AG04450 (cell line): ENCODE measurements around the gene ZNF483. TPM values are rescaled to one million over a fixed set of nuclear protein-coding genes. Genes with fewer than 3 reads are reported as not detected.

ENCODE experiments used
- CTCF ChIA-PET: fragments of 300-600, 350-600 bp; formaldehyde crosslinking; extraction: SDS; loops from one replicate; lab custom pipeline; 2022; ENCODE audit warnings: antibody characterized with exemption, inconsistent platforms; lab: Charles Lee
- POLR2A ChIA-PET: fragments of 350-600 bp; formaldehyde crosslinking; extraction: SDS; loops from one replicate; lab custom pipeline; 2021; ENCODE audit warnings: antibody characterized with exemption, inconsistent platforms; lab: Yijun Ruan, JAX
- DNase-seq: peaks from one replicate; pipeline ENCODE4 v3.0.0-alpha.2; 2011; ENCODE audit warnings: low read depth, low spot score
- H3K27ac ChIP-seq: one replicate; pipeline ENCODE4 v1.5.1; 2012; ENCODE audit warnings: low read depth, low read length, control low read depth
- H3K27me3 ChIP-seq: one replicate; pipeline ENCODE4 v1.6.0; 2012; ENCODE audit warnings: low read length; ENCODE audit not compliant: control insufficient read depth, insufficient read depth
- H3K4me3 ChIP-seq: 2 replicates; pipeline ENCODE4 v1.5.1; 2011; ENCODE audit warnings: mild to moderate bottlenecking, low read depth, low read length, control low read depth
- H3K9me3 ChIP-seq: 2 replicates; pipeline ENCODE4 v1.5.1; 2012; ENCODE audit warnings: low read length; ENCODE audit not compliant: control insufficient read depth, insufficient read depth
- polyA plus RNA-seq: library from polyadenylated mRNA; depleted of rRNA; stranded (reverse); fragments of >200 nt; gene quantifications from 2 replicates; pipeline ENCODE4 v1.2.3, GENCODE V29; 2011
- TF ChIP-seq, protein P1 (sequence below): IDR thresholded peaks from 2 replicates; pipeline ENCODE4 v1.5.1; 2011; ENCODE audit warnings: low read depth, low read length, control low read depth, inconsistent platforms

ZNF483 gene
- polyA plus RNA-seq, 1 experiment = 1.5 TPM

DNA sequence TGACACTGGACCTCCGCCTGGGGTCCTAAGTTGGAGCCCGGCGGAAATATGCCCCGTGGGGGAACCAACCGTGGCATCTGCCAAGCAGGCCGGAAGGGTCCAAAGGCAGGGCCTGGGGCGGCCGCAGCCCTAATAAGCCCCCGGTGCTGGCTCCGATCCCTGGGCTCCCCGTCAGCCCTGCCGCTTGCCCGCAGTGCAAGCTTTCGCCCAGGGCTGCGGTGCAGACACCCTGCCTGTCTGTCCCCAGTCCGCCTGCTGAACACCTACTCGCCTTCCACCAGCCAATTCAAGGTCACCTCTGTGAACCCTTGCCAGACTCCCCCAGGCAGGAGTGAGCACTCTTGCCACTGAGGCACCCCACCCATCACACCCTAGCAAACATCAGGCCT, 75.0 kb downstream of the ZNF483 start:
- H3K27me3 ChIP-seq = no peaks in the 10 kb centered on the region
- H3K4me3 ChIP-seq = peak overlapping the region; percentile 73
- H3K9me3 ChIP-seq = no peaks in the 10 kb centered on the region
- no peak for DNase-seq
- POLR2A ChIA-PET = interaction anchor here (0.7 to 1.6 kb wide), 3 partner anchors 31 to 605 kb away, joined by 3 to 7 read pairs (median 3); partner anchors contain the start of gene DNAJC25
- H3K27ac ChIP-seq = peak overlapping the region; percentile 88
- TF ChIP-seq, protein P1, sequence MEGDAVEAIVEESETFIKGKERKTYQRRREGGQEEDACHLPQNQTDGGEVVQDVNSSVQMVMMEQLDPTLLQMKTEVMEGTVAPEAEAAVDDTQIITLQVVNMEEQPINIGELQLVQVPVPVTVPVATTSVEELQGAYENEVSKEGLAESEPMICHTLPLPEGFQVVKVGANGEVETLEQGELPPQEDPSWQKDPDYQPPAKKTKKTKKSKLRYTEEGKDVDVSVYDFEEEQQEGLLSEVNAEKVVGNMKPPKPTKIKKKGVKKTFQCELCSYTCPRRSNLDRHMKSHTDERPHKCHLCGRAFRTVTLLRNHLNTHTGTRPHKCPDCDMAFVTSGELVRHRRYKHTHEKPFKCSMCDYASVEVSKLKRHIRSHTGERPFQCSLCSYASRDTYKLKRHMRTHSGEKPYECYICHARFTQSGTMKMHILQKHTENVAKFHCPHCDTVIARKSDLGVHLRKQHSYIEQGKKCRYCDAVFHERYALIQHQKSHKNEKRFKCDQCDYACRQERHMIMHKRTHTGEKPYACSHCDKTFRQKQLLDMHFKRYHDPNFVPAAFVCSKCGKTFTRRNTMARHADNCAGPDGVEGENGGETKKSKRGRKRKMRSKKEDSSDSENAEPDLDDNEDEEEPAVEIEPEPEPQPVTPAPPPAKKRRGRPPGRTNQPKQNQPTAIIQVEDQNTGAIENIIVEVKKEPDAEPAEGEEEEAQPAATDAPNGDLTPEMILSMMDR = no peak
- CTCF ChIA-PET = interaction anchor here (1.3 kb wide), 1 partner anchor 22 kb away, joined by 3 read pairs; no protein-coding TSS in a partner anchor

DNA sequence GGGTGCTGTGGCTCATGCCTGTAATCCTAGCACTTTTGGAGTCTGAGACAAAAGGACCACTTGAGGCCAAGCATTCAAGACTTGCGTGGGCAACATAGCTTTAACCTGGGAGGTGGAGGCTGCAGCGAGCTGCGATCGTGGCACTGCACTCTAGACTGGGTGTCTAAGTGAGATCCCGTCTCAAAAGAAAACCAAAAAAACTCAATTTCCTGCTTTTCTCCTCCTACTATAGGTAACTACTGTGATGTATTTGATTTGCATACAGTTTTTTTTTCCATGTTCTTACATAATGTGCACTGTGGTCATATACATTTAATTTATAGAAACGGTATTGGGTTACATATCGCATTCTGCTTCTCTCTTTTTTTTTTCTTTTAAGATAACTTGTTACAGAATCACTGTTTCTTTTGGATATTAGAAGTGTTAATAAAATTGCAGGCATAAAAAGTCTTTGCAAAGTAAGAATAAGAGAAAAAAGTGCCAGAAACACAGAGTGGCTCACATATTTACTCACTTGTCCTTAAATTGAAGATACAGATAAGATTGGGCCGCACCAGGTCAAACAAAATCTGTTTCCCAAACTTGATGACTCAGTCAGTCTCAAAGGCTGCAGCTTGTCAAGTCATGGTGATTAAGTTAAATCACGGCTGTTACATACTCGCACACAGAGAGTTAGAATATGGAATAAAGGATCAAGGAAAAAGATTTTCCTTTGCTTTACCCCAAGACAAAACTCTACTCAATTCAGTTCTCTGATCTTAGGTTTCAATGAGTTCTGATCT, 76.4 kb downstream of the ZNF483 start:
- ChIA-PET POLR2A (no interaction called here), CTCF (no interaction called here)
- no peaks in the 10 kb centered on the region for H3K27me3 ChIP-seq
- no peaks in the 10 kb centered on the region for H3K9me3 ChIP-seq
- peak overlapping the region; percentile 31 for H3K27ac ChIP-seq
- H3K4me3 ChIP-seq = no peak overlapping the region
- TF ChIP-seq, protein P1 = no peak
- DNase-seq = no peak

DNA sequence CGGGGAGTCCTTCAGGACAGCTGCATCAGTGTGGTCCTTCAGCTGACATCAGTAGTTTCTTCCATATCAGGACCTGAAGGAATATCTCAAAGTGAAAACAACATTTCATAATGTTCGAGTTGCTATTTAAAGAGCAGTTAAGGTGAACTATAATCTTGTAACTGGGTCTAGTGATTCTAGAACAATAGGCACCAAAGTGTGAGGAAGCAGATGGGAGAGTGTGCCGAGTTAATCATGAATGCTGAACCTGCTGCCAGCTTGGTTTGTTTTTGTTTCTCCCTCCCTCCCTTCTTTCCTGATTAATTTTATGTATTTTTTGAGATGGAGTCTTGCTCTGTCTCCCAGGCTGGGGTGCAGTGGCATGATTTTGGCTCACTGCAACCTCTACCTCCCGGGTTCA, 78.1 kb downstream of the ZNF483 start:
- ChIA-PET CTCF (interaction anchor here (1.3 kb wide), 1 partner anchor 18 kb away, joined by 3 read pairs; no protein-coding TSS in a partner anchor), POLR2A (no interaction called here)
- DNase-seq = no peak
- Histone ChIP-seq H3K4me3 (no peak overlapping the region), H3K9me3 (no peaks in the 10 kb centered on the region), H3K27ac (no peak overlapping the region), H3K27me3 (no peaks in the 10 kb centered on the region)
- TF ChIP-seq, protein P1 = no peak

DNA sequence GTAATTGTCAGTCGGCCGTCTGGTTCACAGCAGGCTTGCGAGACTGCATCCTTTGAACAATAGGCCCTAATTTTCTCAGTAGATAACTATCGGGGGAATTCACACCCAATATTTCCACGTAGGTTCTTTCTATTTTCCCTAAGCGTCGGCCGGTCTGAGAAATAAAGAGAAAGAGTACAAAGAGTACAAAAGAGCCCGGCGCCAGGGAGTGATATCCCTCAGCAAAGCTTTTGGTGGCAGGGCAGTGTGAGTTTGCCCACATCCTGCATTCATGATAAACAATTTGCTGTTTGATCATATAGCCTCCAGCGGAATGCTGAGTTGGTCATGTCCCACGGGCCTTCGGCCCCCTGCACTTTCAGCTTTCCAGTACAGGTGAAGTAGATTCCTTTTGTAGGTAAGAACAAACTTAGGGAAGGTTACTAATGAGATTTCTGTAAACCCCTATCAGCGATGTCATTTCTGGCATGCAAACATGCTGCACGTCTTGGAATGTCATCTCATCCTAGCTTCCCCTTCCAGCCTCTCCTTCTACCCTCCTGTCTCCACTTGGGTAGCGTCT, 79.2 kb downstream of the ZNF483 start:
- ChIA-PET CTCF (no interaction called here), POLR2A (no interaction called here)
- H3K27ac ChIP-seq = no peak overlapping the region
- TF ChIP-seq, protein P1 = no peak
- H3K4me3 ChIP-seq = no peak overlapping the region
- H3K9me3 ChIP-seq = no peaks in the 10 kb centered on the region
- H3K27me3 ChIP-seq = no peaks in the 10 kb centered on the region
- DNase-seq = no peak

DNA sequence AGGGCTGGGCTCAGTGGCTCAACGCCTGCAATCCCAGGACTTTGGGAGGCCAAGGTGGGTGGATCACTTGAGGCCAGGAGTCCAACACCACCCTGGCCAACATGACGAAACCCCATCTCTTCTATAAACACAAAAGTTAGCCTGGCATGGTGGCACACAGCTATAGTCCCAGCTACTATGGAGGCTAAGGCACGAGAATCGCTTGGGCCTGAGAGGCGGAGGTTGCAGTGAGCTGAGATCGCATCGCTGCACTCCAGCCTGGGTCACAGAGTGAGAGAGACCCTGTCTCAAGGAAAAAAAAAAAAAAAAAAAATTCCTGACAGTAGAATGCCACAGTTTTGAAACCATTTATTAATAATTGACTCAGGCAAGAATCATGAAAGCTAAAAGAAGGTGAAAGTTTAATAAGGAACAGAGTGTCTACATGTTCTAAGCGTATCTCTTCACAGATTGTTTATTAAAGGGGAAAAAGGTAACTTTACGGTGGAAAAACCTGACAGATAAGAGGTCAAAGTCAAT, 80.1 kb downstream of the ZNF483 start:
- Histone ChIP-seq H3K9me3 (no peaks in the 10 kb centered on the region), H3K27ac (no peak overlapping the region), H3K4me3 (no peak overlapping the region), H3K27me3 (peaks cover 5% of the 10 kb centered on the region)
- no peak for DNase-seq
- POLR2A ChIA-PET = no interaction called here
- CTCF ChIA-PET = no interaction called here
- TF ChIP-seq, protein P1 = no peak
